Mesenchymal stem cell (in vitro differentiated cells and primary cell): ENCODE measurements around the gene CFAP298.

Experiments
- DNase-seq: peaks from one replicate; pipeline ENCODE4 v3.0.0-alpha.2; 2013
- H2AFZ ChIP-seq: one replicate; pipeline ENCODE4 v1.6.1; 2013; ENCODE audit warnings: low read depth, mild to moderate bottlenecking, control low read depth, inconsistent platforms, low read length, moderate library complexity
- H2AK5ac ChIP-seq: 2 replicates; pipeline ENCODE4 v1.6.1; 2013; ENCODE audit warnings: low read length, moderate library complexity, mild to moderate bottlenecking, inconsistent platforms; ENCODE audit not compliant: severe bottlenecking
- H2BK120ac ChIP-seq: one replicate; pipeline ENCODE4 v1.6.1; 2013; ENCODE audit warnings: low read depth, mild to moderate bottlenecking, inconsistent platforms, low read length, moderate library complexity
- H2BK12ac ChIP-seq, 2 experiments: one replicate each; pipeline ENCODE4 v1.6.1; 2013; ENCODE audit warnings: inconsistent platforms in 2 of 2, low read length in 2 of 2, mild to moderate bottlenecking in 2 of 2, moderate library complexity in 2 of 2, control low read depth in 1 of 2
- H2BK15ac ChIP-seq: one replicate; pipeline ENCODE4 v1.6.1; 2013; ENCODE audit warnings: mild to moderate bottlenecking, low read depth, inconsistent platforms; ENCODE audit not compliant: poor library complexity, severe bottlenecking
- H2BK5ac ChIP-seq: 2 replicates; pipeline ENCODE4 v1.6.1; 2013; ENCODE audit warnings: low read depth, mild to moderate bottlenecking, low read length, control low read depth, inconsistent platforms; ENCODE audit not compliant: poor library complexity, severe bottlenecking
- H3K14ac ChIP-seq, 2 experiments: one replicate each; pipeline ENCODE4 v1.6.1; 2013; ENCODE audit warnings: inconsistent platforms in 2 of 2, low read length in 2 of 2, control low read depth in 1 of 2, mild to moderate bottlenecking in 1 of 2, moderate library complexity in 1 of 2
- H3K18ac ChIP-seq, 2 experiments: one replicate each; pipeline ENCODE4 v1.6.1; 2013; ENCODE audit warnings: inconsistent platforms in 2 of 2, low read length in 2 of 2, control low read depth in 1 of 2, low read depth in 1 of 2, mild to moderate bottlenecking in 1 of 2
- H3K23ac ChIP-seq, 2 experiments: one replicate each; pipeline ENCODE4 v1.6.1; 2013; ENCODE audit warnings: inconsistent platforms in 2 of 2, low read length in 2 of 2, mild to moderate bottlenecking in 2 of 2, moderate library complexity in 2 of 2, control low read depth in 1 of 2
- H3K27ac ChIP-seq: 2 replicates; pipeline ENCODE4 v1.5.1; 2013; ENCODE audit warnings: mild to moderate bottlenecking, moderate library complexity, low read length, control low read depth, inconsistent platforms; ENCODE audit not compliant: poor library complexity, severe bottlenecking
- H3K27me3 ChIP-seq, 2 experiments: 2 replicates each; pipeline versions ENCODE4 v1.6.1 to v1.7.0; 2013; ENCODE audit warnings: low read length in 2 of 2, mild to moderate bottlenecking in 2 of 2, moderate library complexity in 2 of 2, control low read depth in 1 of 2, inconsistent platforms in 1 of 2; ENCODE audit not compliant: control insufficient read depth in 1 of 2, insufficient read depth in 1 of 2
- H3K36me3 ChIP-seq, 2 experiments: 2 replicates each; pipeline versions ENCODE4 v1.6.1 to v1.7.0; 2013; ENCODE audit warnings: low read length in 2 of 2, control low read depth in 1 of 2, inconsistent platforms in 1 of 2, low read depth in 1 of 2, mild to moderate bottlenecking in 1 of 2; ENCODE audit not compliant: insufficient read depth in 2 of 2, control insufficient read depth in 1 of 2
- H3K4ac ChIP-seq, 2 experiments: one replicate each; pipeline ENCODE4 v1.6.1; 2013; ENCODE audit warnings: inconsistent platforms in 2 of 2, low read length in 2 of 2, mild to moderate bottlenecking in 2 of 2, moderate library complexity in 2 of 2, control low read depth in 1 of 2, low read depth in 1 of 2
- H3K4me1 ChIP-seq: 2 replicates; pipeline ENCODE4 v1.6.1; 2013; ENCODE audit warnings: low read depth, low read length, control low read depth; ENCODE audit not compliant: control insufficient read depth, insufficient read depth
- H3K4me2 ChIP-seq: 2 replicates; pipeline ENCODE4 v1.6.1; 2013; ENCODE audit warnings: low read length, mild to moderate bottlenecking, inconsistent platforms; ENCODE audit not compliant: poor library complexity, severe bottlenecking
- H3K4me3 ChIP-seq, 2 experiments: 2 replicates each; pipeline versions ENCODE4 v1.5.1 to v1.7.0; 2013; ENCODE audit warnings: low read length in 2 of 2, mild to moderate bottlenecking in 2 of 2, control low read depth in 1 of 2, low read depth in 1 of 2; ENCODE audit not compliant: insufficient read depth in 1 of 2
- H3K79me1 ChIP-seq: replicated peaks from 2 replicates; pipeline ENCODE4 v1.6.1; 2013; ENCODE audit warnings: mild to moderate bottlenecking, control low read depth, low read length, inconsistent platforms; ENCODE audit not compliant: poor library complexity, severe bottlenecking
- H3K9ac ChIP-seq: 2 replicates; pipeline ENCODE4 v1.7.0; 2013; ENCODE audit warnings: mild to moderate bottlenecking, low read length, moderate library complexity
- H3K9me3 ChIP-seq: 2 replicates; pipeline ENCODE4 v1.7.0; 2013; ENCODE audit warnings: mild to moderate bottlenecking, low read length; ENCODE audit not compliant: control insufficient read depth
- H4K8ac ChIP-seq: one replicate; pipeline ENCODE4 v1.6.1; 2013; ENCODE audit warnings: inconsistent platforms, mild to moderate bottlenecking, low read length, moderate library complexity
- H4K91ac ChIP-seq: one replicate; pipeline ENCODE4 v1.6.1; 2013; ENCODE audit warnings: mild to moderate bottlenecking, low read length, inconsistent platforms
- WGBS: methylation state at CpG from one replicate; pipeline ENCODE4 v1.1.7; 2013; ENCODE audit warnings: mixed read lengths; 5-methylcytosine and 5-hydroxymethylcytosine counted together

The CFAP298 gene

DNA sequence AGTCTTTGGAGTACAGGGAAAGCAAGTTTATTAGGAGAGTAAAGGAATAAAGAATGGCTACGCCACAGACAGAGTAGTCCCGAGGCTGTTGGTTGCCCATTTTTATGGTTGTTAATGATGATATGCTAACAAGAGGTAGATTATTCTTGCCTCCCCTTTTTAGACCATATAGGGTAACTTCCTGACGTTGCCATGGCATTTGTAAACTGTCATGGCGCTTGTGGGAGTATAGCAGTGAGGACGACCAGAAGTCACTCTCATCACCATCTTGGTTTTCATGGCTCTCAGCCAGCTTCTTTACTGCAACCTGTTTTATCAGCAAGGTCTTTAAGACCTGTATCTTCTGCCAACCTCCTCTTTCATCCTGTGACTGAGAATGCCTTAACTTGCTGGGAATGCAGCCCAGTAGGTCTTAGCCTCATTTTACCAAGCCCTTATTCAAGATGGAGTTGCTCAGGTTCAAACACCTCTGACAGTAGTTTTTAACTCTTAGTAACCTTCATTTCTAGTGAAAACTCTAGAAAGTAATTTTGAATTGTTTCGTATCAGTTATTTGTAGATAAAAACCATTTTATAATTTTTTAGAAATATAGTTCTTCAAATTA lies 53.1 kb downstream of the CFAP298 start:
- no peaks in the 10 kb centered on the region for H3K4me1 ChIP-seq
- no peak overlapping the region for H2BK12ac ChIP-seq

DNA sequence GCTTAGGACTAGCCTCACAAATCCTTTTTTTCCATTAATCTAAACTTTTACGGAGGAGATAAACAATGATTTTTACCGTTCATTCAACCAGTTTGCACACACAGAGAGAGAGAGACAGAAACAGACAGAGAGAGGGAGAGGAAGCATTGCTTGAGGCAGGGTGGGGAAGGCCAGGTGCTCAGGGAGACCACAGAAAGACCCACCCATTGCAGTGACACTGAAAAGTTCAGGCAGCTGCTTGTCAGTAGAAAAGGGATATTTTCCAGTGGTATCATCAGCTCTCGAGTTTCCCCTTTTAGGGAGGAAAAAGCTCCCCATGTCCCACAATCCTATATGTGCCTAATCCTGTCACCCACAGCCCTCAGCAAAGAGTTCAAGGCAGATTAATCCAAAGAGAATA lies 54.1 kb downstream of the CFAP298 start:
- no peak overlapping the region for H4K8ac ChIP-seq
- no peak overlapping the region for H3K9ac ChIP-seq
- H3K4me3 ChIP-seq, result no peak overlapping the region
- H3K18ac ChIP-seq, result no peak overlapping the region
- no peak overlapping the region for H3K14ac ChIP-seq
- H3K4ac ChIP-seq, result no peak overlapping the region
- no peaks in the 10 kb centered on the region for H3K36me3 ChIP-seq
- H3K4me1 ChIP-seq, result no peaks in the 10 kb centered on the region
- H3K27ac ChIP-seq, result no peak overlapping the region
- H2AK5ac ChIP-seq, result no peak overlapping the region
- H2AFZ ChIP-seq, result no peak overlapping the region
- H2BK12ac ChIP-seq, result no peak overlapping the region
- H3K4me2 ChIP-seq, result no peak overlapping the region
- no peak overlapping the region for H3K23ac ChIP-seq
- no peak overlapping the region for H4K91ac ChIP-seq
- no peak overlapping the region for H2BK15ac ChIP-seq
- H3K27me3 ChIP-seq, result peaks cover 0 to 3% of the 10 kb centered on the region in 2 experiments
- no peaks in the 10 kb centered on the region for H3K9me3 ChIP-seq
- no peak overlapping the region for H2BK120ac ChIP-seq
- no peak overlapping the region for H2BK5ac ChIP-seq
- H3K79me1 ChIP-seq, result no peaks in the 10 kb centered on the region
- no peak for DNase-seq
- WGBS, result 85% methylated on average over 3 of the region's 3 CpGs

More for the DNA sequence above, 53.1 kb downstream of the CFAP298 start:
- Histone ChIP-seq H2BK15ac (no peak overlapping the region), H3K18ac (no peak overlapping the region), H3K27me3 (peaks cover 0 to 3% of the 10 kb centered on the region in 2 experiments), H3K4ac (no peak overlapping the region), H4K8ac (no peak overlapping the region), H3K79me1 (no peaks in the 10 kb centered on the region), H3K27ac (no peak overlapping the region), H2AFZ (no peak overlapping the region), H3K36me3 (no peaks in the 10 kb centered on the region), H2BK120ac (no peak overlapping the region), H3K4me2 (no peak overlapping the region), H2AK5ac (no peak overlapping the region), H3K23ac (no peak overlapping the region), H3K9me3 (no peaks in the 10 kb centered on the region), H3K9ac (no peak overlapping the region), H3K14ac (no peak overlapping the region), H2BK5ac (no peak overlapping the region), H4K91ac (no peak overlapping the region), H3K4me3 (no peak overlapping the region)
- no peak for DNase-seq
- 79% methylated on average over 4 of the region's 6 CpGs for WGBS

DNA sequence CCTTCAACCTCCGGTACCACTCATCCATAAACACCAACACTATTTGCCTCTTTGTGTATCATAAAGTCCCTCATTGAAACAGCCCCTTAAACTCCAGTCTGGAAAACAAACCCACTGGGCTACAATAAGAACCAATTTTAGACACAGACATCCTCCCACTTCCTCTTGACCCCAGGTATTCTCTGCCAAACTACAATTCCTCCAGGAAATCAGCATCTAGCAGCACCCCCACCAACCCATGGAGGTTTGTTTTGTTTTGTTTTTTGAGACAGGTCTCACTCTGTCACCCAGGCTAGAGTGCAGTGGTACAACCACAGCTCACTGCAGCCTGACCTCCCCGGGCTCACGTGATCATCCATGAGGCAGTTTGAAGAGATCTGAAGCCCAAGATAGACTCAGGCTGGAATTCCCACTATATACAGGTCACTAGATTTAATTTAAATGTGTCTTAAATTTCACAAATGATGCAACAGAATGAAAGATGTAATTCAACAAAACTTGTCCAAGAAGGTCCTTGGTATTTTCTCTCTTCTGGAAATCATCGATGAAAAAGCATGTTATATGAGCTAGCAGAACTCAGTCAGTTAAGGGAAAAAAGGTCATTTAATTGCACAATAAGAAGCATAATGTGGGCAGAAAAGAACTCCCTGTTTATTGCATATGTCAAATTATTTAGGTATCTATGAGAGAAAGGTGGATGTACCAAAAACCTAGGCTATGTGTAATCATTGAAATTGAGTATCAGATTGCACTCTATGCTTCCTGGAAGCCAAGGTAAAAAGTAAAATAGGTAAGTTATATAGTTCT lies 57.1 kb downstream of the CFAP298 start:
- H3K4ac ChIP-seq, result no peak overlapping the region
- DNase-seq, result no peak
- WGBS, result 95% methylated on average over 4 of the region's 4 CpGs

DNA sequence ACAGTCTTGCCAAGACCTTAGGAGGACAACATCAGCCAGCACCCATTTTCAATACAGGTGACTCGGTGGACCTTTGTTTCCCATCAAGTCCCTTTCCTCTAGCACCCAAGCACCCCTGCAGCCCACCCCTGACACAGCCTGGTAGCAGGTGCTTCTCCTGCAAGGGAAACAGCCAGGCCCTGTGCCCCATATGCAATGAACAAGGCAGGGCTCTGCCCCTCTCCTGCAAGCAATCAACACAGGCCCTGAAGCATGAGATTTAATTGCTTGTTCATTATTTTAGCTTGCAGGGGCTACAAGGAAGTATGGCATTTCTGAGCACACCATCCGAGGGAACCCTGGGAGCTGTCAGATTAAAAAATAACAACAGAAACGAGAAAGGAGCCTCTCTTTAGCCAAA lies 62.3 kb downstream of the CFAP298 start:
- DNase-seq, result no peak
- Histone ChIP-seq H3K14ac (no peak overlapping the region), H3K4me2 (no peak overlapping the region), H2BK120ac (no peak overlapping the region), H3K36me3 (no peaks in the 10 kb centered on the region), H4K91ac (no peak overlapping the region), H3K9ac (no peak overlapping the region), H2BK5ac (no peak overlapping the region), H3K27me3 (peaks cover 0 to 16% of the 10 kb centered on the region in 2 experiments), H2AK5ac (no peak overlapping the region), H3K79me1 (no peaks in the 10 kb centered on the region), H3K4me3 (no peak overlapping the region), H3K4me1 (no peaks in the 10 kb centered on the region), H3K9me3 (no peaks in the 10 kb centered on the region), H3K27ac (no peak overlapping the region), H3K23ac (no peak overlapping the region), H2AFZ (no peak overlapping the region), H3K4ac (no peak overlapping the region), H2BK15ac (no peak overlapping the region), H2BK12ac (no peak overlapping the region), H3K18ac (no peak overlapping the region), H4K8ac (no peak overlapping the region)
- 59% methylated on average over 3 of the region's 3 CpGs for WGBS

More for the DNA sequence above, 57.1 kb downstream of the CFAP298 start:
- no peak overlapping the region for H3K27ac ChIP-seq
- no peak overlapping the region for H3K9ac ChIP-seq
- H3K18ac ChIP-seq, result no peak overlapping the region
- no peak overlapping the region for H4K91ac ChIP-seq
- no peak overlapping the region for H2BK5ac ChIP-seq
- H2BK120ac ChIP-seq, result no peak overlapping the region
- H3K9me3 ChIP-seq, result no peaks in the 10 kb centered on the region
- H3K4me1 ChIP-seq, result no peaks in the 10 kb centered on the region
- no peak overlapping the region for H3K23ac ChIP-seq
- no peak overlapping the region for H2BK15ac ChIP-seq
- no peak overlapping the region for H2AFZ ChIP-seq
- no peak overlapping the region for H3K14ac ChIP-seq
- no peak overlapping the region for H3K4me3 ChIP-seq
- H3K79me1 ChIP-seq, result no peaks in the 10 kb centered on the region
- no peaks in the 10 kb centered on the region for H3K36me3 ChIP-seq
- no peak overlapping the region for H2AK5ac ChIP-seq
- peaks cover 0 to 16% of the 10 kb centered on the region in 2 experiments for H3K27me3 ChIP-seq
- no peak overlapping the region for H4K8ac ChIP-seq
- H3K4me2 ChIP-seq, result no peak overlapping the region
- no peak overlapping the region for H2BK12ac ChIP-seq
